PC-9 (cell line): ENCODE measurements around the gene SDHC.

ENCODE experiments used
- CTCF ChIP-seq: fragments of 200-600 bp; sonication (generic); conservative IDR thresholded peaks from 2 replicates; pipeline ENCODE4 v1.6.1; 2017; ENCODE audit warnings: mixed run types, antibody characterized with exemption, mild to moderate bottlenecking, moderate library complexity
- EZH2 ChIP-seq: fragments of 200-600 bp; sonication (generic); IDR thresholded peaks from 2 replicates; pipeline ENCODE4 v1.8.0; 2017; ENCODE audit warnings: antibody characterized with exemption, low read depth

- TF ChIP-seq CTCF: no peak
- TF ChIP-seq EZH2: no peak
Measured at GRCh38 chr1:161402446-161402845, 88.3 kb downstream of the SDHC start.
